Measurements from ENCODE around the gene RAB24. TPM values are rescaled to one million over a fixed set of nuclear protein-coding genes. Genes with fewer than 3 reads are reported as not detected.

Gene RAB24
- total RNA-seq, 1 donor from 2014 or later, result 31.7 TPM

DNA sequence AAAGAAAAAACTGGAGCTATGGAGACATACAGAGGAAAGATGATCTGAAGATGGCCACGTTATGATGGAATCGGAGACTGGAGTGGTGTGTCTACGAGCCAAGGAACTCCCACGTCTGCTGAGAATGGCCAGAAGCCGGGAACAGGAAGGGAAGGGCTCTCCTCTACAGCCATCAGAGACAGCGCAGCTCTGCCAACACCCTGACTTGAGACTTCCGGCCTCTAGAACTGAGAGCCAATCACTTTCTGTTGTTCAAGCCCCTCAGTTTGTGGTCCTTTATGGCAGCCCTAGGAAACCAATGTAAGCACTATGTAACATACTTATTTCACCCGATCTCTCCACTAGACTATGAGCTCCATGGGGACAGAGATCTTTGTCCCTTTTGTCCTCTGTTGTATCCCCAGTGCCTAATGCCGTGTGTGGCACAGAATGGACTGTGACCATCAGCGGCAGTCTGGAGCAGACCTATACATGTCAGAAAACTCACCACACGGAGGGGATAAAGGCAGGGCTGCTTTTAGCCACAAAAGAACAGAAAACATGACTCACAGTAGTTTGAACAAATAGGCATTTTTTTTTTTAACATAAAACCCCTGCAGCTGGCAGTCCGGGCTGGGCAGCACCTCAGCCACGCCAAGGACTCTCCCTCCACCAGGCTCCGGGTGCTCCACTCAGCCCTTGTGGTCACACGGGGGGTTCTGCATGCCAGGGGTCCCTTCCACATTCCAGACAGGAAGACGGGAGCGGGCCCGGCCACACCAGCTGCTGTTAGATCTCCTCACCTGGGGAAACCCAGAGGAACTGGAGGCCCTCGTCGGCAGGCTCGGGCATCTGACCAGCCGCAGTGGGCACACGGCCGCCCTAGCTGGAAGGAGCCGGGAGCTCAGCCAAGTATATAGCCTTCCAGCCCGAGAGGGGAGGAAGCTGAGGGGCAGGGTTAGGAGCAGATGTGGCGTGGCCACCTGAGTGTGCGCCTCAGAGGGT is 24.3 kb upstream of the RAB24 start:
- no peaks in the 10 kb centered on the region for H3K27me3 Mint-ChIP-seq (ENCODE audit: low read depth, unreplicated experiment)
- Histone ChIP-seq H2AFZ (ENCODE audit: low read depth, low read length) (peak overlapping the region; percentile 74), H3K27me3 (ENCODE audit: insufficient read depth, low read length) (no peaks in the 10 kb centered on the region), H4K20me1 (ENCODE audit: insufficient read depth, low read length) (peaks cover 38% of the 10 kb centered on the region), H3K36me3 (ENCODE audit: insufficient read depth, low read length) (peaks cover 2% of the 10 kb centered on the region), H3K9ac (ENCODE audit: low read length) (peak overlapping the region; percentile 65), H3K27ac (ENCODE audit: low read depth, low read length) (peak overlapping the region; percentile 61), H3K79me2 (ENCODE audit: insufficient read depth, low read length) (peaks cover 4% of the 10 kb centered on the region), H3K4me1 (ENCODE audit: insufficient read depth, low read length) (peaks cover 21% of the 10 kb centered on the region), H3K9me3 (ENCODE audit: insufficient read depth, low read depth, low read length) (no peaks in the 10 kb centered on the region), H3K4me3 (ENCODE audit: insufficient read depth, low read depth, low read length) (no peak overlapping the region), H3K4me2 (ENCODE audit: low read length) (peak overlapping the region; percentile 79)
- H3K36me3 Mint-ChIP-seq (ENCODE audit: low read depth, unreplicated experiment), result peaks cover 15% of the 10 kb centered on the region
- no peak for TF ChIP-seq EZH2 (IDR thresholded peaks at IDR 0.05; ENCODE audit: insufficient read depth, low read length)
- TF ChIP-seq, protein P1, sequence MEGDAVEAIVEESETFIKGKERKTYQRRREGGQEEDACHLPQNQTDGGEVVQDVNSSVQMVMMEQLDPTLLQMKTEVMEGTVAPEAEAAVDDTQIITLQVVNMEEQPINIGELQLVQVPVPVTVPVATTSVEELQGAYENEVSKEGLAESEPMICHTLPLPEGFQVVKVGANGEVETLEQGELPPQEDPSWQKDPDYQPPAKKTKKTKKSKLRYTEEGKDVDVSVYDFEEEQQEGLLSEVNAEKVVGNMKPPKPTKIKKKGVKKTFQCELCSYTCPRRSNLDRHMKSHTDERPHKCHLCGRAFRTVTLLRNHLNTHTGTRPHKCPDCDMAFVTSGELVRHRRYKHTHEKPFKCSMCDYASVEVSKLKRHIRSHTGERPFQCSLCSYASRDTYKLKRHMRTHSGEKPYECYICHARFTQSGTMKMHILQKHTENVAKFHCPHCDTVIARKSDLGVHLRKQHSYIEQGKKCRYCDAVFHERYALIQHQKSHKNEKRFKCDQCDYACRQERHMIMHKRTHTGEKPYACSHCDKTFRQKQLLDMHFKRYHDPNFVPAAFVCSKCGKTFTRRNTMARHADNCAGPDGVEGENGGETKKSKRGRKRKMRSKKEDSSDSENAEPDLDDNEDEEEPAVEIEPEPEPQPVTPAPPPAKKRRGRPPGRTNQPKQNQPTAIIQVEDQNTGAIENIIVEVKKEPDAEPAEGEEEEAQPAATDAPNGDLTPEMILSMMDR (IDR thresholded peaks at IDR 0.05; ENCODE audit: insufficient read depth, low read depth, low read length), result no peak
- no peaks in the 10 kb centered on the region for H3K9me3 Mint-ChIP-seq (ENCODE audit: unreplicated experiment)
- peak; percentile 75 for DNase-seq (ENCODE audit: low read depth)
- no peak for FAIRE-seq
- peaks cover 14% of the 10 kb centered on the region for H3K4me1 Mint-ChIP-seq (ENCODE audit: low read depth, unreplicated experiment)
- no peak overlapping the region for H3K4me3 Mint-ChIP-seq (ENCODE audit: unreplicated experiment)
- peak overlapping the region; percentile 88 for H3K27ac Mint-ChIP-seq (ENCODE audit: unreplicated experiment)

DNA sequence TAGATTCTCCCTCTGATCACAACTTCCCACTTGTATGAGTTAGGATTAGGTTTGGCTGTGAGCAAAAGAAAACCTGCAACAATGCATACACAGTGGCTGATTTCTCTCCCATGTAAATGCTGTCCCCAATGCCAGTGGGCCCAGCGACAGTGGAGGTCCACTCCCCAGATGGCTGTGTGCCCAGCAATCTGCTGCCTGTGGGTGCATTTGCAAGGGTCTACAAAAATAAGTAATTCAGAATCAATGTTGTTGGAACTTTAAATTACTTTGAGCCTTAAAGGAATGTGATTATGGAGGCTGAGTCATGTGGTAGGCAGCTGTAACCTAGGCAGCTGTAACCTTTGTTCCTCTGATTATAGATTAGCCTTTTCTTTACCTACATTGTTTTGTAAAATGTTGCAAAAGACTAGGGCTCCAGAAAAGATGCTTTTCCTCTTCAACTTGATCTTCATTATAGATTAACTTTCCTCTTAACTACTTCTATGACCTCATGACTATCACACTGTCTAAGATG is 22.4 kb upstream of the RAB24 start:
- H3K79me2 ChIP-seq (ENCODE audit: insufficient read depth, low read length), result no peaks in the 10 kb centered on the region
- H3K9me3 ChIP-seq (ENCODE audit: insufficient read depth, low read depth, low read length), result no peaks in the 10 kb centered on the region
- peaks cover 21% of the 10 kb centered on the region for H3K4me1 ChIP-seq (ENCODE audit: insufficient read depth, low read length)
- Mint-ChIP-seq H3K27me3 (ENCODE audit: low read depth, unreplicated experiment) (no peaks in the 10 kb centered on the region), H3K4me1 (ENCODE audit: low read depth, unreplicated experiment) (peaks cover 17% of the 10 kb centered on the region), H3K9me3 (ENCODE audit: unreplicated experiment) (no peaks in the 10 kb centered on the region), H3K36me3 (ENCODE audit: low read depth, unreplicated experiment) (peaks cover 15% of the 10 kb centered on the region), H3K27ac (ENCODE audit: unreplicated experiment) (peak overlapping the region; percentile 76), H3K4me3 (ENCODE audit: unreplicated experiment) (peak overlapping the region; percentile 4)
- H3K4me2 ChIP-seq (ENCODE audit: low read length), result peak overlapping the region; percentile 35
- H2AFZ ChIP-seq (ENCODE audit: low read depth, low read length), result no peak overlapping the region
- no peak overlapping the region for H3K9ac ChIP-seq (ENCODE audit: low read length)
- H3K36me3 ChIP-seq (ENCODE audit: insufficient read depth, low read length), result peaks cover 1% of the 10 kb centered on the region
- TF ChIP-seq, protein P1 (IDR thresholded peaks at IDR 0.05; ENCODE audit: insufficient read depth, low read depth, low read length), result no peak
- TF ChIP-seq EZH2 (IDR thresholded peaks at IDR 0.05; ENCODE audit: insufficient read depth, low read length), result no peak
- FAIRE-seq (no peak), DNase-seq (ENCODE audit: low read depth) (no peak)
- H3K27ac ChIP-seq (ENCODE audit: low read depth, low read length), result no peak overlapping the region
- no peaks in the 10 kb centered on the region for H3K27me3 ChIP-seq (ENCODE audit: insufficient read depth, low read length)
- peaks cover 23% of the 10 kb centered on the region for H4K20me1 ChIP-seq (ENCODE audit: insufficient read depth, low read length)
- H3K4me3 ChIP-seq (ENCODE audit: insufficient read depth, low read depth, low read length), result no peak overlapping the region

Data from astrocyte (in vitro differentiated cells and primary cell).